ENCODE results near the gene EME1.

Gene EME1

GRCh38 chr17:50363217-50364060 lies 9.6 kb upstream of the EME1 start:
- no peak for DNase-seq (ENCODE audit: low read depth in 2 of 2)

- no peak for DNase-seq (ENCODE audit: low read depth in 2 of 2)
These were observed 9.0 kb upstream of the EME1 start for GRCh38 chr17:50364061-50364458.

GRCh38 chr17:50364715-50365114 lies 8.3 kb upstream of the EME1 start:
- DNase-seq (ENCODE audit: low read depth in 2 of 2): no peak

- DNase-seq (ENCODE audit: low read depth in 2 of 2): no peak
These were observed 7.9 kb upstream of the EME1 start for GRCh38 chr17:50365165-50365564.

GRCh38 chr17:50365649-50366393 lies 7.2 kb upstream of the EME1 start:
- no peak for DNase-seq (ENCODE audit: low read depth in 2 of 2)

GRCh38 chr17:50367401-50367800 lies 5.6 kb upstream of the EME1 start:
- DNase-seq (ENCODE audit: low read depth in 2 of 2): no peak

- DNase-seq (ENCODE audit: low read depth in 2 of 2): no peak
These were observed 3.0 kb upstream of the EME1 start for GRCh38 chr17:50370052-50370451.

GRCh38 chr17:50371526-50371925 lies 1.5 kb upstream of the EME1 start:
- DNase-seq (ENCODE audit: low read depth in 2 of 2): no peak

- DNase-seq (ENCODE audit: low read depth in 2 of 2): no peak
These were observed 739 bp upstream of the EME1 start for GRCh38 chr17:50372222-50372757.

GRCh38 chr17:50373705-50374104 lies 676 bp downstream of the EME1 start:
- DNase-seq (ENCODE audit: low read depth in 2 of 2): no peak

- DNase-seq (ENCODE audit: low read depth in 2 of 2): no peak
These were observed 3.0 kb downstream of the EME1 start for GRCh38 chr17:50375858-50376538.

- no peak for DNase-seq (ENCODE audit: low read depth in 2 of 2)
These were observed 6.5 kb downstream of the EME1 start for GRCh38 chr17:50379351-50380132.

GRCh38 chr17:50380369-50381259 lies 7.6 kb downstream of the EME1 start:
- DNase-seq (ENCODE audit: low read depth in 2 of 2): no peak

GRCh38 chr17:50381260-50381815 lies 8.3 kb downstream of the EME1 start:
- DNase-seq (ENCODE audit: low read depth in 2 of 2): no peak

- DNase-seq (ENCODE audit: low read depth in 2 of 2): no peak
These were observed 8.9 kb downstream of the EME1 start for GRCh38 chr17:50381920-50382319.

GRCh38 chr17:50382931-50383330 lies 9.9 kb downstream of the EME1 start:
- no peak for DNase-seq (ENCODE audit: low read depth in 2 of 2)

GRCh38 chr17:50386510-50386909 lies 13.5 kb downstream of the EME1 start:
- DNase-seq (ENCODE audit: low read depth in 2 of 2): no peak

- DNase-seq (ENCODE audit: low read depth in 2 of 2): no peak
These were observed 15.7 kb downstream of the EME1 start for GRCh38 chr17:50388728-50389127.

- no peak for DNase-seq (ENCODE audit: low read depth in 2 of 2)
These were observed 16.5 kb downstream of the EME1 start for GRCh38 chr17:50389534-50389933.

GRCh38 chr17:50392621-50393020 lies 19.6 kb downstream of the EME1 start:
- no peak for DNase-seq (ENCODE audit: low read depth in 2 of 2)
